ENCODE results near the gene IL13RA1.
"Not testable (repeated sequence)": the region's sequence is repeated elsewhere in the genome, so short reads cannot be mapped to it uniquely, and the experiment has no call there.

Gene IL13RA1

DNA sequence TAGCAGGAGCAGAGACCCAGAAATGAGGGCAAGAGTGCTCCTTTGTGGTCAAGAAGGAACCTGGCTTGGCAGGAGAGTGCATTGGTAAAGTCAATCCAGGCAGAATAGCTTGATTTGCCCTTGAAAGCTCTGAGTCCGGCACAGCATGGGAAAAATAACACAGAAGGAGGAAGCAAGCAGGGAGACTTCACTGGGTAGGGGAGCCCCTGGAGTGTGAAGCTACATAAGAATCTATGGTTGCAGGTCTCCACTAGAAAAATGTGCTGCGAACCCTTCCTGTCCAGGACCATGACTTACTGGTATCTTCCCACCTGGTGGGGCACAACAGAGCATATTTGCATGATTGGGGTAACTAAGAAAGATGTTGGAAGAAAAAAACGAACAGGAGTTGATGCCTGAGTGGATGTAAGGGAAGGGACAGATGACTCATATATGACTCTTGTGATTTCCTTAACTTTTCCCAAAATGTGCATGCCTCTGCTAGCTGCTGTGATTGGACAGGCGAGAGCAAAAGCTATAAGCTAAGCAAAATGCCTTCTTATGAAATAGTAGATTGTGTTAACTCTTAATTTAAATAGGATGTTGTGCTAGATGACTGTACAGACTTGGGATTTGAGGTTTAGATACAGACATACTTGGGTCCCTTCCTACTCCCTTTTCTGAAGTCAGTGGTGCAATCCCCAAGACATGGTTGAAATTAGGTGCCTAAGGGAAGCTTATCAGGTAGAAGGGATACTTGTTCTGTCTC is 3.3 kb downstream of the IL13RA1 start:
- DNase-seq, result no peak

DNA sequence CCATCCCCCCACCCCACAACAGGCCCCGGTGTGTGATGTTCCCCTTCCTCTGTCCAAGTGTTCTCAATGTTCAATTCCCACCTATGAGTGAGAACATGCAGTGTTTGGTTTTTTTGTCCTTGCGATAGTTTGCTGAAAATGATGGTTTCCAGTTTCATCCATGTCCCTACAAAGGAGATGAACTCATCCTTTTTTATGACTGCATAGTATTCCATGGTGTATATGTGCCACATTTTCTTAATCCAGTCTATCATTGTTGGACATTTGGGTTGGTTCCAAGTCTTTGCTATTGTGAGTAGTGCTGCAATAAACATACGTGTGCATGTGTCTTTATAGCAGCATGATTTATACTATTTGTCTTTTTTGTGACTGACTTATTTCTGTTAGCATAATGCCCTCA is 5.1 kb downstream of the IL13RA1 start:
- not testable (repeated sequence) for DNase-seq

DNA sequence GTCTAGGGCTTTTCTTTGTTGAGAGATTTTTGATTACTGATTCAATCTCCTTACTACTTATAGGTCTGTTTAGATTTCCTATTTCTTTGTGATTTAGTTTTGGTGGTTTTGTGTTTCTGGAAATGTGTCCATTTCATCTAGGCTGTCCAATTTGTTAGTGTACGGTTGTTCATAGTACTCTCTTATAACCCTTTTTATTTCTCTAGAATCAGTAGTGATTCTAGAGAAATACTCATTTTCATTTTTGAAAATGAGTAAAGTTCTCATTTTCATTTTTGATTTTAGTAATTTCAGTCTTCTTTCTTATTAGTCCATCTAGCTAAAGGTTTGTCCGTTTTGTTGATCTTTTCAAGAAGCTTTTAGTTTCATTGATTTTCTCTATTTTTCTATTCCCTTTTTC is 7.5 kb downstream of the IL13RA1 start:
- no peak for DNase-seq

DNA sequence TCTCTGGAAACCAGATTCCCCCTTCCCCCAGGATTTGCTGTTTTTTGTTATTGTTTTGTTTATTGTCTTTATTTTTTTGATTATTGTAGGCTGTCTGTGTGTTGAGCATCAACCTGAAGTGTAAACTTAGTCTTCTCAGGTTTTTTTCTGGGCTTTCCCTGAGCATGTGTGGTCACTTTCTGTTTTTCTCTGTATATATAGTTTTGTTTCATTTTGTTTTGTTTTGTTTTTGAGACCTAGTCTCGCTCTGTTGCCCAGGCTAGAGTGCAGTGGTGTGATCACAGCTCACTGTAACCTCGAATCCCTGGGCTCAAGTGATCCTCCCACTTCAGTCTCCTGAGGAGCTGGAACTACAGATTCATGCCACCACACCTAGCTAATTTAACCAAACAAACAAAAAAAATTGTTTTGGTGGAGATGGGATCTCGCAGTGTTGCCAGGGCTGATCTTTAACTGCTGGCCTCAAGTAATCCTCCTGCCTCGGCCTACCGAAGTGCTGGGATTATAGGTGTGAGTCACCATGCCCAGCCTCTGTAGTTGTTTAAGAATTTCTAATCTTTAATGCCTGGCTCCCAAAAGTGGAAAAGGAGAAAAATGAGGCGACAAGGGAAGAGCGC is 9.1 kb downstream of the IL13RA1 start:
- DNase-seq, result no peak

DNA sequence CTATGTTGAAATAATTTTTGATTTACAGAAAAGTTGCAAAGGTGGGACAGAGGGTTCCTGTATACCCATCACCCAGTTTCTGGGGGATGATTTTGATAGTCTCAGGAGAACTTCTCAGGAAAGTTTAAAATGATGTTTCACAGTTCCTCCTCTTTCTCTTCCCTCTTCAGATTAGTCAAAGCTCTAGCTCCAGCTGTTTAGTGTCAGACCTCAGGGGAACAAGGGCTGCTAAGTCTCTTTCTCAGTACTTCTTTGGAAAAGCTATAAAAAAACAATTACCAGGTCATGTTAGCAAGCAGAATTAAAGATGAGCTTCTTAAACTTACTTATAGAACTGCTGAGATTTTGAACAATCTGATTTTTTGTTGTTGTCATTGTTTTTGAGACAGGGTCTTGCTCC is 12.2 kb downstream of the IL13RA1 start:
- DNase-seq, result no peak

DNA sequence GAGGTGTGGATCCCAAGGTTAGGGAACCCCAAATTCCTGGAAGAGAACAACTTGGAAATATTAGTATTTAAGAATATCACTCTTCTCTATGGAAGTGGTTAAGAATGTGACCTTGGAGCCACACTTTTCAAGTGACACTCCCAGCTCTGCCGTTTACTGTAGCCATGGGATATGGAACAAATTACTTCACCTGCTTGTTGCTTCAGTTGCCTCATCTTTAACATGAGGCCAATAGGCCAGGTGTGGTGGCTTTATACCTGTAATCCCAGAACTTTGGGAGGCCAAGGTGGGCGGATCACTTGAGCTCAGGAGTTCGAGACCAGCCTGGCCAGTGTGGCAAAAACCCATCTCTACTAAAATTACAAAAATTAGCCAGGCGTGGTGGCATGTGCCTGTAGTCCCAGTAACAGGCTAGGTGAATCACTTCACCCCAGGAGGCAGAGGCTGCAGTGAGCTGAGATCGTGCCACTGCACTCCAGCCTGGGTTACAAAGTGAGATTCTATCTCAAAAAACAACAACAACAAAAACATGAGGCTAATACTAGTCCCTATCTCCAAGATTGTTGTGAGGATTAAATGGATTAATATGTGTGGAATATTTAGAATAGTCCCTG is 13.0 kb downstream of the IL13RA1 start:
- no peak for DNase-seq

DNA sequence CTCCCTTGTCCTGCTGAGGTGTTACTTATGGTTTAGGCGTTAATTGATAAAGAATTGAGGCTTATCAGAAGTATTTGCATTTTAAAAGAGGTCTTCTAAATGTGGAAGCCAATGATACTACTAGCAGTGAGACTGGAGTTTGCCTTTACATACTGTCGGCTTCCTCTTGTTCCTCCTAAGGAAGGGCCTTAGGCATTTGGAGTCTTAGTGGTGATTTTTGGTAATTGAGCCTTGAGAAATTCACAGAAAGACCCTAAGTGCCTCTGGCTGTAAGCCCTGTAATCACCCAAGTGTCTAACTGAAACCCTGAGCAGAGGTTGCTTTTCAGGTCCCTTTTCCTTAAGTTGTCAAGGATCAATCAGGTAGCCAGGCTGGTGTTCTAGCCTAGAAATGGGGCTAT is 14.8 kb downstream of the IL13RA1 start:
- DNase-seq, result no peak

DNA sequence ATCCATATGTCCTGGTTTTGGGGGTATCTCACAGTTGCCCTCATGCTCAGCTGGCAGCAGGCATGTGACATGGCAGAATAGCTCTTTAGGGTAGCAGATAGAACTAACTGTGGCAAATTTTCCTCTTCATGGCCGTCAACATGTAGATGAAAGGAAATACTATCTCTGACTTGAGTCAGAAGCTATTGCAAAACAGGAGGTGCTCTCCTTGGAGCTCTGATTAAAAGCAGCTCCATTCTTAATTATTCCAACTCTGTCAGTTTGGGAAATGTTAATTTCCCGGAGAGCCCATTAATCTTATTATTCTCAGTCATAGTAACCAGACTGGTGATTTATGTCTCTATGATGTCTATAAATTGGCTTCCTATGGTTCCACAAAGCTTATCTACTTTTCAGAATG is 18.2 kb downstream of the IL13RA1 start:
- DNase-seq, result no peak

DNA sequence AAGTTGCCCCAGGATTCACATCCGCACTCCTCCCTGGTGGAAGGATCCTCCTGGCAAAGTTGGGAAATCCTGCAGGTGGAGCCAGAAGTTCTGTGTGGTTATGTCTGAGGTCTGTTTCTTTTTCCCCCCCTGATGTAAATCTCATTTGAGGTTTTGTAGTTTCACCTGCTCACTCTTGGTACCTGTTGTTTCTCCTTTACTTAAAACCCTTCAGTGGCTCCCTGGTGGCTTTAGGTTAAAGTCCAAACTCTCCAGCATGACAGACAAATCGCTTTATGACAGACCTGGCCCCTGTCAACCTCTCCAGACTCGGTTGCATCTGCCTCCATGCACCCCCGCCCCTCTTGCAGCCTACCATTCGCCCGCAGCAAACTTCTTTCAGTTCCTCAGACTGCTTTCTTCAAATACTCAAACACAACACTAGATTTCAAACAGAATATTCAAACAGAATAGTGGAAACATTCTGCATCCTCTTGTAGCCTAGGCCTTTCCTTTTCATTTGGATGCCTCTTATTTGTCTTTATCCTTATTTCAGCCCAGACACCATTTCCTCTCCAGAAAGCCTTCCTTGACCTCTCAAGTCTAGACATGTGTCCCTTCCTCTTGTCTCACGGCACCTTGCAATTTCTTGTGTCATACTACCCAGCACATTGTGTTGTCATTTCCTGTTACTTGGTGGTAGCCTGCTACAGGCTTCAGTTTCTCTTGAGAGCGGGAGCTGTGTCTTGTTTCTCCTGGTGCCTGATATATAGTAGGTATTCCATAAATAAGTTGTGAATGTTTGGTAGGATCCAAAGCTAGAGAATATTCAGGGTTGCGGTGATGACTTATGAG is 24.8 kb downstream of the IL13RA1 start:
- DNase-seq, result no peak

DNA sequence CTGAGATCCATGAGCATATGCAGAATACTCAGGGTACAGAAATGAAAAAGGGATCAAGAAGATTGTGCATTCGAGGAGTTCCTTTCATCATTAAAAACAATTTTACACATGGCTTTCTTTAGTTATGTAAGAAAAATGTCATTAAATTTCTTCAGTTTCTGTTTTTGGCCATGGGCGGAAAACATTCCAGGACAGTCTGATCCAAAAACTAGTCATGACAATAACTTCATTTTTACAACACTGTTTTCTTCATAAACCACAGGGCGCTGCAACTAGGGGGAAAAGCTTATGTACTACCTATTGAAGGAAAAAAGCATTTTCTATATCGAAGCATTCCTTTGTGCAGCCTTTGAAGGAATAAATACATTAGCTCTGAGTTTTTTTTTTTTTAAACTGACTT is 28.2 kb downstream of the IL13RA1 start:
- no peak for DNase-seq

DNA sequence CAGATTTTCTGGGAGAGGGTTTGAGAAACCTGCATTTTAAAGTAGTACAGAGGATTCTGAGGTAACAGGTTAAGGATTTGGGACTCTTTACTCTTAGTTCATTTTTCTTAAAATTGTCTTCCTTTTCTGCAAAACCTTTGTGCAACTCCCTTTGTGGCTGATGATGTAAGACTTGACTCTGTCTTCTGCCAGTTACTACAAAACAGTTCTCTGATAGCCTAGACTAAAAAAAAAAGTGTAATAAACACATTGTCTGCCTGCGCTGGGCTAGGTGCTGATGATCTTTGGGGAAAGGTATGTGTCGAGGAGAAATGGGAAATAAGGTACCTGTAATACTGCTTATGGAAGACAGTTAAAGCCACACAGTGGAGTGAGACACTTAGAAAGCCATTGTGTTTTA is 28.7 kb downstream of the IL13RA1 start:
- DNase-seq, result no peak

DNA sequence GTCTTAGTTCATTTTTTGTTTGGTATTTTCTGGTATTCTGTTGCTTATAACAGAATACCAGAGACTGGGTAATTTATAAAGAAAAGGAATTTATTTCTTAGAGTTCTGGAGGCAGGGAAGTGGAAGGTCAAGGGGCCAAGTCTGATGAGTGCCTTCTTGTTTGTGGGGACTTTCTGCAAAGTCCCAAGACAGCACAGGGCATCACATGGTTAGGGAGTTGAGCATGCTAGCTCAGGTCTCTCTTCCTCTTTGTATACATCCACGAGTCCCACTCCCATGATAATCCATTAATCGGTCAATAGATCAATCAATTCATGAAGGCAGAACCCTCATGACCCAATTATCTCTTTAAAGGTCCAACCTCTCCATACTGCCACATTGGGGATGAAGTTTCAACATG is 31.1 kb downstream of the IL13RA1 start:
- no peak for DNase-seq

DNA sequence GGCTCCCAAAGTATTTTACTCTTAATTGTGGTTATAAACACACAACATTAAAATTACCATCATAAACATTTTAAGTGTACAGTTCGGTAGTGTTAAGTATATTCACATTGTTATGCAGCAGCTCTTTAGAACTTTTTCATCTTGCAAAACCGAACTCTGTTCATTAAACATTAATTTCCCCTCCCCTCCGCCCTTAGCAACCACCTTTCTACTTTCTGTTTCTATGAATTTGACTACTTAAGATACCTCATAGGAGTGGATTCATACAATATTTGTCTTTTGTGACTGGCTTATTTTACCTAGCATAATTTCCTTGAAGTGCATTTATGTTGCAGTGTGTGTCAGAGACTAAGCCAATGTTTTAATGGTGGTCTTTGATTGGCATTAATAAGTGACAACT is 32.6 kb downstream of the IL13RA1 start:
- no peak for DNase-seq

DNA sequence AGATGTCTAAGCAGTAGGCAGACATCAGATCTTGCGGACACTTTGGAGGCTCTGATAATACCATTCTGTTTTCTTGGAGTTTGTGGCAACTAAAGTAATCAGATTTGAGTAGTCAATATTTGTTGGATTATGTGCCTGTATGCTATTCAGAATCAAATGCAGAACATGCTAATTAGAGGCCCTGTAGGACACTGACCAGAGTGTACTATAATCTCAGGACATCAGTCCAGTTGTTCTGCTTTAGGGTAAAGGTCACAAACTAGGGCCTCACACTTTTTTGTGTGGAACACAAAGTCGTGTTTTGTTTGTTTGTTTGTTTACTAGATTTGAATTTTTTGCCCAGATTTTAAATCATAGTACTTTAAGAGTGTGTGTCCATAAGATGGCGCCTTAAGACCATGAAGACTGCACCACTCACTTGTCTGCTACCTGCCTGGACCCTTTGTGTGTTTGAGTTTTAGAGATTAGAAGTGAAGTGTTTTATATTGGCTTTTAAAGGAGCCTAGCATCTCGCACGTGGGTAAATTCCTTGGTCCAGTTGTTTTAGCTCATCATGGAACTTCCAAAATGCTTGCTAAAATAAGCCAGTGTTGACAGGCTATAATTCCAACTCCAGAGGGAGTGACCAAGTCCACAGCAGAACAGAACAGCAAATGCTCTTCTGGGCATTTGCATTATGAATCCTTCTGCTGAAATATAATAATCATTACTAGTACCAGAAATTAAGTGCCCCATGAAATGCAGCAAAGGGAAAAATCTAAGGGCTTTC is 34.7 kb downstream of the IL13RA1 start:
- no peak for DNase-seq

DNA sequence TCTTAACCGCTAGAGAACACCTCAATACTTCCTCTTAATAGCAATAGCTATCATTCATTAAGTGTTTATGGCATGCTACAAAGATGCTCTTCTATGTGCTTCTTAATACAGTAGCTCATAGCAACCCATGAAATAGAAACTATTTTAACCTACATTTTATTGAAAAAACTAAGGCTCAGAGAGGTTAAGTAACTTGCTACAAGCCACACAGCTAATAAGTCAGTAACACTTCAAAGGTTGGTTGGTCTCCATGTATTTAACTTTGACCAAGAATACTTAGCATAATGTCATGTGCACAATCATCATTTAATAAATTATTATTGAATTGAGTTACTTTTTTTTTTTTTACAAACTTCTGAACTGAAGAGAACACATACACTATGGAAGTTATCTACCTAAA is 36.1 kb downstream of the IL13RA1 start:
- DNase-seq, result no peak

DNA sequence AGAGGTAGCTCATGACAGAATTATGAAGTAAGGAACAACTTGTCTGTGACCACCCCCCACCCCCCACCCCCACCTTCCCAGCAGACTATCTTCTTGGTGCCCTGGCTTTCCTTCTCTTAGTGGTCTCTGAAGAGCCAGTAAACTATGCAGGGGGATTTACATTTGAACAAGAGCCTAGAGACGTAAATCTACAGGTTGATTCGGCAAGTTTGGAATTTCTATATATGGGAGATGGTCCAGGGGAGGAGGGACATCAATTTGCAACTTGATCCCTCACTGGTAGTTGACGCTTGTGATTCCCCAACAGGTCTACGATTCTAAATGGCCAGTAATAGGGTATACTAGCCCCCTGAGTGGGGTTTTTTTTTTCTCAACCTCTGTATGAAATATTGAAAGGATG is 36.7 kb downstream of the IL13RA1 start:
- no peak for DNase-seq

DNA sequence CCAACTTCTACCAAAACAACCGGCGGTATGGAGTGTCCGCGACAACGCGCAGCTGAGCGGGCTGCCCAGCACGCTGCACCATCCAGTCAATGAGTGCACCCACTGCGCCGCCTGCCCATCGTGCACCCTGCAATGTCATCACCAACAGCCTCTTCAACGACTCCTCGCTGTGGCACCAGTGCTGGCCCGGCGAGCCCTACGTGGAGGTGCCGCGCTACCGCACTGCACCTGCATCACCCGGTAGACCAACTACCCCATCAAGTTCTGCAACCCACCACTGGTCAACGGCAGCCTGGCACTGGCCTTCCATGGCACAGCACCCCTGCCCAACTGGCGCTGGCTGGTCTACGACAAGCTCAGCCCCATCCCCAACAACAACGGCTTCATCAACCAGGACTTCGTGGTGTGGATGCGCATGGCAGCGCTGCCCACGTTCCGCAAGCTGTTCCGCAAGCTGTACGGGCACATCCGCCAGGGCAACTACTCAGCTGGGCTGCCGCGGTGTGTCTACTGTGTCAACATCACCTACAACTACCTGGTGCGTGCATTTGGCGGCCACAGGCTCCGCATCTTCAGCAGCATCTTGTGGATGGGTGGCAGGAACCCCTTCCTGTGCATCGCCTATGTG is 42.8 kb downstream of the IL13RA1 start:
- no peak for DNase-seq

DNA sequence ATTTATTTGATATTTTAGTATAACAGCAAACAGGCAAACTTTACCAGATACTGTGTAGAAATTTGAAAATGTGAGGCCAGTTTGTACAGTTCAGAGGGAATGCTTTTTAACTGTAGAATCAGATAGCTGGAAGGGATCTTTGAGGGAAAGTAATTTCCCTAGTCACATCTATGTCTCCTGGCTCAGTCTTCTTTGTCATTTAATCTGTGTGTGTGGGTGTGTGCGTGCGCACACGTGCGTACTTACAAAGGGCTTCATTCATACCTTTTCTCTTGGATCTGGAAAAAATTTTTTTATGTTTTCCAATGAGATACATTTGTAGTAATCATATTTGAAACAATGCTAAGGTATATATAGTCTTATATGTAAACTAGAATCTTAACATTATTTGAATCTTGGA is 44.6 kb downstream of the IL13RA1 start:
- no peak for DNase-seq

DNA sequence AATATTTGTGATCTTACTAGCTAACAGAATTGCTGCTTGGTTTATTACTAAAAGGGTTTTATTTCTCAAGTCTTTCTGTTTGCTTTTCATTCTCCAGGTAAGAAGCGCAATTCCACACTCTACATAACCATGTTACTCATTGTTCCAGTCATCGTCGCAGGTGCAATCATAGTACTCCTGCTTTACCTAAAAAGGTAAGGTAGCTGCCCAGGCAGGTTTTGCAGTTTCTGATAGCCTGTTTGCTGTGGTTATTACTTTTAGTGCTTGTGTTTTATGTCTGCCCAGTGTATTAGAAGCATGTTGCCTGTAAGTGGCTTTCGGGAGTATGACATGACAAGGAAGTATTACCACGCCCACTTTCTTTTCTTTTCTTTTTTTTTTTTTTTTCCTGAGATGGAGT is 46.4 kb downstream of the IL13RA1 start:
- no peak for DNase-seq

DNA sequence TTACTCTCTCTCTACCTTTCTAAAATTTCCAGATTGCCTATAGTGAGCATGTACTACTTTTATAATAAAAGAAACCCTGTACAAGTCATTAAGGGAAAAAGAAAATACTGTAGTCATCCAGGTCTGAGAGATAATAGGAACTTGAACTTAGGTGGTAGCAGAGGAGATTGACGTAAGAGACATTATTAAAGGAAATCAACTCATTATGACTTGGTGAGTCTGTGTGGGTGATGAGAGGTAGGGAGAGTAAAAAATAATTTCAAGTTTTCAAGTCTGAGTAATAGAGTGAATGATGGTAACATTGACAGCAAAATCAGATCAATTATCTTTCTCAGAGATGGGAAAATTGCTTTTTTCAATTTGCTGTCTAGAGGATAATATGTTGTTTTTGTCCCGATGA is 52.2 kb downstream of the IL13RA1 start:
- DNase-seq, result no peak

DNA sequence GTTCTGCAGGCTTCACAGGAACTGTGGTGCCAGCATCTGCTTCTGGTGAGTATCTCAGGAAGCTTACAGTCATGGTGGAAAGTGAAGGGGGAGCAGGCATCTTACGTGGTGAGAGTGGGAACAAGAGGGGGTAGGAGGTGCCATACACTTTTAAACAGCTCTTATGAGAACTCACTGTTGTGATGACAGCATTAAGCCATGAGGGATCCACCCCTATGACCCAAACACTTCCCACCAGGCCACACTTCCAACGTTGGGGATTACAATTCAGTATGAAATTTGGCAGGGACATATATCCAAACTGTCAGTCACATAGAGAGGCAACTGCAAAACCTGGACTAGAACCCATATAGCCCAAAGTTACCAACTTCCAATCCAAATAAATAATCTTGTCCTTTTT is 53.1 kb downstream of the IL13RA1 start:
- DNase-seq, result no peak

DNA sequence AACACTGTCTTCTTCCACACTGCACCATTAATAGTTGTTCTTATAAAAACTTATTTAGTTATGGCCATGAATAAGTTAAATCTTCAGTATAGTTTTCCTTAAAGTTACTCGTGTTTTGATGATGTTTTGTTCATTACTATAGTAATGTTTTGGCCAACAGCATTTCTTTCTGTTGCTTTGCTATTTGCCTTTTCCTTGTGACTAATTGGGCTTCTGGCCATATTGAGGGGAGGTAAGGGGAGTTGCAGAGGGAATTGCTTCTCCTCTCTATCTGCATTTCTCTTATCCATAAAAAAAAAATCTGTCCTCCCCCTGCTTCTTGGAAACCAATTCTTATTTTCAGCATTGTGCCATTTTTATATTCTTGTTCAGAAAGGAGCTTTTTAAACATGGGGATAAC is 53.5 kb downstream of the IL13RA1 start:
- no peak for DNase-seq

Measured in NCI-H187 treated with DMSO at 0.1 percent for 48 hours (cell line).